Progenitor cell of endocrine pancreas (in vitro differentiated cells): ENCODE measurements around the gene SV2A. TPM values are rescaled to one million over a fixed set of nuclear protein-coding genes. Genes with fewer than 3 reads are reported as not detected.
"Not testable (repeated sequence)": the region's sequence is repeated elsewhere in the genome, so short reads cannot be mapped to it uniquely, and the experiment has no call there.

Experiments used
- DNase-seq: peaks from one replicate; pipeline ENCODE4 v3.0.0; 2021; ENCODE audit warnings: low spot score; ENCODE audit not compliant: unreplicated experiment
- H3K27ac Mint-ChIP-seq: 2 replicates; pipeline ENCODE4 v1.8.0; 2021; ENCODE audit warnings: mild to moderate bottlenecking, moderate library complexity, mixed read lengths
- H3K27me3 Mint-ChIP-seq: 2 replicates; pipeline ENCODE4 v1.8.0; 2021; ENCODE audit warnings: mixed read lengths
- H3K36me3 Mint-ChIP-seq: 2 replicates; pipeline ENCODE4 v1.8.0; 2022; ENCODE audit warnings: mixed read lengths; ENCODE audit not compliant: insufficient read depth
- H3K4me1 Mint-ChIP-seq: 2 replicates; pipeline ENCODE4 v1.8.0; 2021; ENCODE audit warnings: low read depth, mixed read lengths
- H3K4me3 Mint-ChIP-seq: 2 replicates; pipeline ENCODE4 v1.8.0; 2021; ENCODE audit warnings: low read depth, mild to moderate bottlenecking, moderate library complexity, mixed read lengths
- H3K9me3 Mint-ChIP-seq: 2 replicates; pipeline ENCODE4 v1.8.0; 2021; ENCODE audit warnings: low read depth, mixed read lengths
- CTCF ChIP-seq: fragments of 200-600 bp; sonication (generic); IDR thresholded peaks from one replicate; pipeline ENCODE4 v1.5.0; 2021; ENCODE audit warnings: antibody characterized with exemption, mild to moderate bottlenecking; ENCODE audit not compliant: unreplicated experiment
- total RNA-seq: library from RNA; stranded (reverse); gene quantifications from 2 replicates; pipeline ENCODE4 v1.2.1, GENCODE V29; 2021

The SV2A gene
- total RNA-seq, 1 donor from 2014 or later: 16.9 TPM

GRCh38 chr1:149942207-149942606 is 24.6 kb upstream of the SV2A start:
- Mint-ChIP-seq H3K36me3 (peaks cover 15% of the 10 kb centered on the region), H3K27me3 (peaks cover 2% of the 10 kb centered on the region), H3K4me3 (no peak overlapping the region), H3K9me3 (no peaks in the 10 kb centered on the region), H3K27ac (no peak overlapping the region), H3K4me1 (peaks cover 15% of the 10 kb centered on the region)
- DNase-seq: no peak
- TF ChIP-seq CTCF: peak; percentile 52

GRCh38 chr1:149940427-149940826 is 22.8 kb upstream of the SV2A start:
- Mint-ChIP-seq H3K36me3 (peaks cover 11% of the 10 kb centered on the region), H3K9me3 (no peaks in the 10 kb centered on the region), H3K4me1 (peaks cover 32% of the 10 kb centered on the region), H3K27me3 (peaks cover 9% of the 10 kb centered on the region), H3K4me3 (no peak overlapping the region), H3K27ac (peak overlapping the region; percentile 11)
- TF ChIP-seq CTCF: no peak
- no peak for DNase-seq

GRCh38 chr1:149938668-149939003 is 21.0 kb upstream of the SV2A start:
- not testable (repeated sequence) for DNase-seq, H3K36me3 Mint-ChIP-seq, H3K9me3 Mint-ChIP-seq
- peaks cover 32% of the 10 kb centered on the region for H3K4me1 Mint-ChIP-seq
- H3K27ac Mint-ChIP-seq: peak overlapping the region; percentile 99
- H3K27me3 Mint-ChIP-seq: peaks cover 11% of the 10 kb centered on the region
- peak overlapping the region; percentile 60 for H3K4me3 Mint-ChIP-seq

GRCh38 chr1:149937759-149938158 is 20.1 kb upstream of the SV2A start:
- Mint-ChIP-seq H3K36me3 (no peaks in the 10 kb centered on the region), H3K4me1 (peaks cover 32% of the 10 kb centered on the region), H3K27ac (peak overlapping the region; percentile 80), H3K4me3 (peak overlapping the region; percentile 74), H3K9me3 (no peaks in the 10 kb centered on the region), H3K27me3 (peaks cover 11% of the 10 kb centered on the region)
- no peak for DNase-seq
- TF ChIP-seq CTCF: no peak

GRCh38 chr1:149936992-149937705 is 19.5 kb upstream of the SV2A start:
- no peak for TF ChIP-seq CTCF
- no peak for DNase-seq
- H3K4me1 Mint-ChIP-seq: peaks cover 32% of the 10 kb centered on the region

More at GRCh38 chr1:149936992-149937705, 19.5 kb upstream of the SV2A start:
- Mint-ChIP-seq H3K4me3 (peak overlapping the region; percentile 74), H3K27me3 (peaks cover 11% of the 10 kb centered on the region), H3K27ac (peak overlapping the region; percentile 80), H3K36me3 (no peaks in the 10 kb centered on the region), H3K9me3 (no peaks in the 10 kb centered on the region)
